Measurements from ENCODE around the gene GNAS.

DNA sequence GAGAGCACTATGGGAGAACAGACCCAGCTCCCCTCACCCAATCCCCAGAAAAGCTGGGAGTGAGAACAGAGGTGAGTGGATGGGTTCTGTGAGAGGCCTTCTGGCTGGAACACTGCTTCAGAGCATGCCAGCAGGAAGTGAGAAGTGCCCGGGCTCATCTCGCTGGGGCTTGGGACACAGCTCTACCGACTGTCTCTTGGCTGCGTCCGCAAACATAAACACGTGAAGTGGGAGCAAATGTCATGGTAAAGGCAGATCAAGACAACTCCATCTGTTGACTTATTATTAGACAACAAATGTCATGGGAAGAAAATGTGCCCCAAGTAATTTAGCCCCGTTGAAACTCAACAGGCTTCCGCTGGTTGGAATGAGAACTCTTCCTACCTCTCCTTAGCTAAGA lies 27.7 kb upstream of the GNAS start:
- TF ChIP-seq POLR2AphosphoS5 (IDR thresholded peaks at IDR 0.05; ENCODE audit: low read depth, low read length) (no peak), POLR2A (IDR thresholded peaks at IDR 0.05; ENCODE audit: low read depth, low read length) (no peak), TAF1 (IDR thresholded peaks at IDR 0.05; ENCODE audit: low read depth, low read length) (no peak)

Measured in GM12891 (cell line).